Activated CD4-positive, alpha-beta T cell treated with anti-CD3 and anti-CD28 coated beads for 36 hours (primary cell): ENCODE results near the gene GOLGA1. TPM values are rescaled to one million over a fixed set of nuclear protein-coding genes. Genes with fewer than 3 reads are reported as not detected.

Experiments used
- ATAC-seq: fragments of 200-7000 bp; cut with Tn5 transposase; one replicate; pipeline ENCODE4 v1.10.0; 2021; ENCODE audit warnings: mild to moderate bottlenecking, moderate library complexity
- CTCF ChIA-PET: fragments of 350-600 bp; sonication (Branson Sonifier 250); formaldehyde crosslinking; loops from one replicate; lab custom pipeline; 2021; ENCODE audit warnings: antibody characterized with exemption; lab: Charles Lee
- POLR2A ChIA-PET: fragments of 350-600 bp; sonication (Branson Sonifier 250); formaldehyde crosslinking; loops from one replicate; lab custom pipeline; 2021; ENCODE audit warnings: antibody characterized with exemption, inconsistent platforms; lab: Charles Lee
- DNase-seq: peaks from one replicate; pipeline ENCODE4 v3.0.0-alpha.2; 2020
- H3K27ac Mint-ChIP-seq: one replicate; pipeline ENCODE4 v1.8.0; 2021; ENCODE audit warnings: mixed read lengths
- H3K27me3 Mint-ChIP-seq: one replicate; pipeline ENCODE4 v1.8.0; 2021; ENCODE audit warnings: mixed read lengths
- H3K36me3 Mint-ChIP-seq: one replicate; pipeline ENCODE4 v1.8.0; 2021; ENCODE audit warnings: low read depth, mixed read lengths
- H3K4me1 Mint-ChIP-seq: one replicate; pipeline ENCODE4 v1.8.0; 2021; ENCODE audit warnings: mixed read lengths
- H3K4me3 Mint-ChIP-seq: one replicate; pipeline ENCODE4 v1.8.0; 2021; ENCODE audit warnings: mild to moderate bottlenecking, moderate library complexity, mixed read lengths
- H3K9me3 Mint-ChIP-seq: one replicate; pipeline ENCODE4 v1.8.0; 2021; ENCODE audit warnings: low read depth, mixed read lengths
- intact Hi-C, 2 experiments: fragments of 100-400 bp; cut with DNase I in 1 of 2; cut with micrococcal nuclease in 1 of 2; formaldehyde crosslinking; loops; one replicate each; pipeline versions ENCODE4 v1.14.2 to v1.15.1; 2022 to 2024; cut with DNase I, micrococcal nuclease
- total RNA-seq, 2 experiments: library from RNA; stranded (reverse); gene quantifications; one replicate each; pipeline ENCODE4 v1.2.3, GENCODE V29; 2021

Gene GOLGA1
- total RNA-seq, 2 experiments from 2014 or later, result 17.4 to 18.3 TPM

- peak overlapping the region; percentile 98 for H3K27ac Mint-ChIP-seq
- peak overlapping the region; percentile 98 for H3K4me3 Mint-ChIP-seq
- peaks cover 59% of the 10 kb centered on the region for H3K36me3 Mint-ChIP-seq
- CTCF ChIA-PET, result interaction anchor here (0.6 to 4.2 kb wide), 4 partner anchors 8 to 254 kb away, joined by 3 to 21 read pairs (median 4); partner anchors contain the start of genes ARPC5L, NR6A1, RPL35 and WDR38
- ATAC-seq, result peak; percentile 75
- POLR2A ChIA-PET, result interaction anchor here (0.6 to 3.1 kb wide), 12 partner anchors 8 to 653 kb away, joined by 3 to 33 read pairs (median 4); partner anchors contain the start of genes ARPC5L, GOLGA1, HSPA5 and NR6A1
- no peaks in the 10 kb centered on the region for H3K9me3 Mint-ChIP-seq
- peaks cover 49% of the 10 kb centered on the region for H3K4me1 Mint-ChIP-seq
- intact Hi-C loops, result loop anchor here (1.0 to 10.0 kb wide), 18 partner anchors 8 to 1855 kb away; partner anchors contain the start of genes ARPC5L (in 2 of the 2), GOLGA1 (in 2 of the 2), HSPA5 (in 2 of the 2) and PSMB7 (in 2 of the 2)
- DNase-seq, result peak; percentile 96
- no peaks in the 10 kb centered on the region for H3K27me3 Mint-ChIP-seq
These were observed 70.8 kb downstream of the GOLGA1 start for GRCh38 chr9:124869986-124870560.

- Mint-ChIP-seq H3K4me1 (peaks cover 44% of the 10 kb centered on the region), H3K27ac (peak overlapping the region; percentile 98), H3K4me3 (peak overlapping the region; percentile 98), H3K9me3 (no peaks in the 10 kb centered on the region), H3K36me3 (peaks cover 54% of the 10 kb centered on the region), H3K27me3 (no peaks in the 10 kb centered on the region)
- ChIA-PET POLR2A (interaction anchor here (0.6 to 3.1 kb wide), 12 partner anchors 8 to 653 kb away, joined by 3 to 33 read pairs (median 4); partner anchors contain the start of genes ARPC5L, GOLGA1, NR6A1 and RPL35), CTCF (interaction anchor here (1.8 to 4.2 kb wide), 2 partner anchors 16 kb away, joined by 5 to 21 read pairs; partner anchors contain the start of gene WDR38)
- peak; percentile 70 for DNase-seq
- peak; percentile 10 for ATAC-seq
- intact Hi-C loops, result loop anchor here in 1 of 2 experiments (1.0 to 10.0 kb wide), 5 partner anchors 392 to 1855 kb away; partner anchors contain the start of genes GAPVD1, MAPKAP1, PBX3 and PSMB7
These were observed 71.4 kb downstream of the GOLGA1 start for GRCh38 chr9:124869466-124869985.

- peak; percentile 96 for DNase-seq
- peak overlapping the region; percentile 98 for H3K27ac Mint-ChIP-seq
- peaks cover 42% of the 10 kb centered on the region for H3K4me1 Mint-ChIP-seq
- H3K9me3 Mint-ChIP-seq, result no peaks in the 10 kb centered on the region
- POLR2A ChIA-PET, result interaction anchor here (0.6 to 3.1 kb wide), 5 partner anchors 8 to 133 kb away, joined by 3 to 33 read pairs (median 7); partner anchors contain the start of genes ARPC5L and RPL35
- peaks cover 50% of the 10 kb centered on the region for H3K36me3 Mint-ChIP-seq
- CTCF ChIA-PET, result interaction anchor here (0.6 to 1.8 kb wide), 3 partner anchors 15 to 277 kb away, joined by 3 to 5 read pairs (median 3); partner anchors contain the start of gene WDR38
- intact Hi-C loops, result loop anchor here in 1 of 2 experiments (1.0 to 10.0 kb wide), 5 partner anchors 393 to 1856 kb away; partner anchors contain the start of genes GAPVD1, MAPKAP1, PBX3 and PSMB7
- H3K4me3 Mint-ChIP-seq, result peak overlapping the region; percentile 98
- peak; percentile 59 for ATAC-seq
- H3K27me3 Mint-ChIP-seq, result no peaks in the 10 kb centered on the region
These were observed 72.1 kb downstream of the GOLGA1 start for GRCh38 chr9:124868511-124869465.

GRCh38 chr9:124863371-124863871 is 77.5 kb downstream of the GOLGA1 start:
- ChIA-PET POLR2A (no interaction called here), CTCF (interaction anchor here (1.3 to 2.6 kb wide), 3 partner anchors 11 to 90 kb away, joined by 4 to 19 read pairs (median 4); partner anchors contain the start of genes OLFML2A and WDR38)
- H3K9me3 Mint-ChIP-seq, result no peaks in the 10 kb centered on the region
- peaks cover 41% of the 10 kb centered on the region for H3K36me3 Mint-ChIP-seq
- intact Hi-C loops, result loop anchor here in 1 of 2 experiments (5.0 to 10.0 kb wide), 3 partner anchors 841 to 1944 kb away; partner anchors contain the start of genes MAPKAP1 and ZBTB43
- H3K27me3 Mint-ChIP-seq, result no peaks in the 10 kb centered on the region
- H3K27ac Mint-ChIP-seq, result peak overlapping the region; percentile 13
- ATAC-seq (no peak), DNase-seq (no peak)
- H3K4me3 Mint-ChIP-seq, result peak overlapping the region; percentile 37
- peaks cover 40% of the 10 kb centered on the region for H3K4me1 Mint-ChIP-seq

GRCh38 chr9:124861342-124862229 is 79.3 kb downstream of the GOLGA1 start, which contains the start of the genes ARPC5L and RPL35:
Gene ARPC5L (plus strand): TSS chr9:124862130. CDS start chr9:124869291, 7,161 bp downstream.
Gene RPL35 (minus strand): TSS chr9:124861957. CDS start chr9:124861912, 45 bp downstream.
- Mint-ChIP-seq H3K27ac (peak within 1 kb of the TSS; percentile 95), H3K36me3 (peaks cover 47% of the 10 kb centered on the region), H3K9me3 (no peaks in the 10 kb centered on the region), H3K27me3 (no peaks in the 10 kb centered on the region), H3K4me1 (peaks cover 46% of the 10 kb centered on the region), H3K4me3 (peak within 1 kb of the TSS; percentile 95)
- peak; percentile 95 for ATAC-seq
- peak; percentile 98 for DNase-seq
- ChIA-PET POLR2A (interaction anchor here (0.6 to 2.7 kb wide), 11 partner anchors 8 to 380 kb away, joined by 3 to 33 read pairs (median 3); partner anchors contain the start of genes HSPA5, NR6A1 and WDR38), CTCF (interaction anchor here (0.7 to 2.6 kb wide), 10 partner anchors 9 to 278 kb away, joined by 3 to 19 read pairs (median 4); partner anchors contain the start of genes NR6A1, OLFML2A and WDR38)
- intact Hi-C loops, result loop anchor here (1.0 to 10.0 kb wide), 11 partner anchors 9 to 1946 kb away; partner anchors contain the start of genes PPP6C (in 2 of the 2), GOLGA1 (in 1 of the 2), HSPA5 (in 1 of the 2) and MAPKAP1 (in 1 of the 2)

GRCh38 chr9:124860582-124861341 is 80.1 kb downstream of the GOLGA1 start:
- H3K9me3 Mint-ChIP-seq, result no peaks in the 10 kb centered on the region
- H3K36me3 Mint-ChIP-seq, result peaks cover 47% of the 10 kb centered on the region
- ATAC-seq (no peak), DNase-seq (no peak)
- H3K27ac Mint-ChIP-seq, result peak overlapping the region; percentile 95
- no peaks in the 10 kb centered on the region for H3K27me3 Mint-ChIP-seq
- peaks cover 46% of the 10 kb centered on the region for H3K4me1 Mint-ChIP-seq
- peak overlapping the region; percentile 95 for H3K4me3 Mint-ChIP-seq
- ChIA-PET POLR2A (interaction anchor here (0.5 to 2.7 kb wide), 11 partner anchors 7 to 380 kb away, joined by 3 to 33 read pairs (median 3); partner anchors contain the start of genes HSPA5, NR6A1 and WDR38), CTCF (interaction anchor here (1.6 to 2.6 kb wide), 4 partner anchors 8 to 90 kb away, joined by 6 to 19 read pairs (median 7); partner anchors contain the start of genes NR6A1 and WDR38)
- intact Hi-C loops, result loop anchor here in 1 of 2 experiments (5.0 to 10.0 kb wide), 3 partner anchors 844 to 1947 kb away; partner anchors contain the start of genes MAPKAP1 and ZBTB43

- Mint-ChIP-seq H3K4me1 (peaks cover 46% of the 10 kb centered on the region), H3K27me3 (no peaks in the 10 kb centered on the region), H3K27ac (peak overlapping the region; percentile 95), H3K4me3 (peak overlapping the region; percentile 95), H3K36me3 (peaks cover 47% of the 10 kb centered on the region), H3K9me3 (no peaks in the 10 kb centered on the region)
- DNase-seq (no peak), ATAC-seq (no peak)
- CTCF ChIA-PET, result interaction anchor here (1.6 kb wide), 1 partner anchor 86 kb away, joined by 6 read pairs; no protein-coding TSS in a partner anchor
- intact Hi-C loops, result loop anchor here in 1 of 2 experiments (5.0 to 10.0 kb wide), 3 partner anchors 845 to 1947 kb away; partner anchors contain the start of genes MAPKAP1 and ZBTB43
- POLR2A ChIA-PET, result interaction anchor here (0.5 to 2.7 kb wide), 4 partner anchors 10 to 369 kb away, joined by 3 to 33 read pairs (median 4); partner anchors contain the start of gene NR6A1
These were observed 80.9 kb downstream of the GOLGA1 start for GRCh38 chr9:124859803-124860581.
